ENCODE measurements around the gene C1QC. TPM values are rescaled to one million over a fixed set of nuclear protein-coding genes. Genes with fewer than 3 reads are reported as not detected.

The C1QC gene
- total and polyA plus RNA-seq, 8 donors: 5.5 to 138 (median 17.2) TPM

GRCh38 chr1:22636927-22637326, 6.5 kb upstream of the C1QC start:
- intact Hi-C loops (cut with DNase I): loop anchor here in 1 of 3 donors (10.0 kb wide), 1 partner anchor 102 kb away; no protein-coding TSS in a partner anchor
- peak overlapping the region in 1 of 4 donors; percentile 19 for H3K4me3 ChIP-seq

DNA sequence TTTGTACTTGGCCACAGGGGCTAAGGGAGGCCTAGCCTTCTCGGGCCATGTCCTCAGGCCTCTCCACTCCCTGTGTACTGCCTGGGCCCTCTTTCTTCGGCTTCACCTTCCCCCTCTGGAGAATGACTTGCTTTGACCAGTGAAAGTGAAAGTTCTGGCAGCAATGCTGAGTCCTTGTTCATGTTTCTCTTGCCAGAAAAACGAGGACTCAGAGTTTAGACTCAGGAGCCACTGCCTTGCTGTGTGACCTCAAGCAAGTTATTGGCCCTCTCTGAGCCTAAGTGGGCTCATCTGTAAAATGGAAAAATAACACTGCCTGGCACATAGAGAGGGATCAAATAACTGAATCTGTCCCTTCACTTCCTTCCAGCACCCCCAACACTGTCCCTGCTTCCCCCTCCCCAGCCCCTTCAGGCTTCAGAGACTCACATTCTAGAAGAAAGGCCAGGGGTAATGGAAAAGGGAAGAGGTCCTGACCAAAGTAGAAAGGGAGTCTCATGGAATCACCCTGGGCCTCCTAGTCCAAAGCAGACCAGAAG, 5.5 kb upstream of the C1QC start:
- TF ChIP-seq, protein P1, sequence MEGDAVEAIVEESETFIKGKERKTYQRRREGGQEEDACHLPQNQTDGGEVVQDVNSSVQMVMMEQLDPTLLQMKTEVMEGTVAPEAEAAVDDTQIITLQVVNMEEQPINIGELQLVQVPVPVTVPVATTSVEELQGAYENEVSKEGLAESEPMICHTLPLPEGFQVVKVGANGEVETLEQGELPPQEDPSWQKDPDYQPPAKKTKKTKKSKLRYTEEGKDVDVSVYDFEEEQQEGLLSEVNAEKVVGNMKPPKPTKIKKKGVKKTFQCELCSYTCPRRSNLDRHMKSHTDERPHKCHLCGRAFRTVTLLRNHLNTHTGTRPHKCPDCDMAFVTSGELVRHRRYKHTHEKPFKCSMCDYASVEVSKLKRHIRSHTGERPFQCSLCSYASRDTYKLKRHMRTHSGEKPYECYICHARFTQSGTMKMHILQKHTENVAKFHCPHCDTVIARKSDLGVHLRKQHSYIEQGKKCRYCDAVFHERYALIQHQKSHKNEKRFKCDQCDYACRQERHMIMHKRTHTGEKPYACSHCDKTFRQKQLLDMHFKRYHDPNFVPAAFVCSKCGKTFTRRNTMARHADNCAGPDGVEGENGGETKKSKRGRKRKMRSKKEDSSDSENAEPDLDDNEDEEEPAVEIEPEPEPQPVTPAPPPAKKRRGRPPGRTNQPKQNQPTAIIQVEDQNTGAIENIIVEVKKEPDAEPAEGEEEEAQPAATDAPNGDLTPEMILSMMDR (IDR thresholded peaks at IDR 0.05): no peak
- ATAC-seq: no peak
- DNase-seq: no peak
- 55 to 58% methylated on average over 3 of the region's 3 CpGs for WGBS, 2 donors
- Histone ChIP-seq H3K4me3 (peak overlapping the region in 1 of 4 donors; percentile 19), H3K36me3 (no peaks in the 10 kb centered on the region), H3K9me3 (no peaks in the 10 kb centered on the region), H3K27ac (no peak overlapping the region), H3K27me3 (no peaks in the 10 kb centered on the region), H3K4me1 (peaks cover 0 to 4% (median 0%) of the 10 kb centered on the region in 3 donors)
- intact Hi-C loops (cut with DNase I): loop anchor here in 1 of 3 donors (10.0 kb wide), 1 partner anchor 103 kb away; no protein-coding TSS in a partner anchor
- no peak for FAIRE-seq

More at GRCh38 chr1:22636927-22637326, 6.5 kb upstream of the C1QC start:
- Histone ChIP-seq H3K27me3 (no peaks in the 10 kb centered on the region), H3K4me1 (peaks cover 0 to 3% (median 0%) of the 10 kb centered on the region in 3 donors), H3K36me3 (no peaks in the 10 kb centered on the region), H3K27ac (no peak overlapping the region), H3K9me3 (no peaks in the 10 kb centered on the region)
- peak; percentile 37 to 68 (median 55) for ATAC-seq
- DNase-seq: peak in 2 of 6 donors; percentile 18 to 29
- WGBS, 2 donors: 17 to 22% methylated on average over 6 of the region's 6 CpGs
- no peak for FAIRE-seq
- TF ChIP-seq, protein P1 (IDR thresholded peaks at IDR 0.05): no peak

DNA sequence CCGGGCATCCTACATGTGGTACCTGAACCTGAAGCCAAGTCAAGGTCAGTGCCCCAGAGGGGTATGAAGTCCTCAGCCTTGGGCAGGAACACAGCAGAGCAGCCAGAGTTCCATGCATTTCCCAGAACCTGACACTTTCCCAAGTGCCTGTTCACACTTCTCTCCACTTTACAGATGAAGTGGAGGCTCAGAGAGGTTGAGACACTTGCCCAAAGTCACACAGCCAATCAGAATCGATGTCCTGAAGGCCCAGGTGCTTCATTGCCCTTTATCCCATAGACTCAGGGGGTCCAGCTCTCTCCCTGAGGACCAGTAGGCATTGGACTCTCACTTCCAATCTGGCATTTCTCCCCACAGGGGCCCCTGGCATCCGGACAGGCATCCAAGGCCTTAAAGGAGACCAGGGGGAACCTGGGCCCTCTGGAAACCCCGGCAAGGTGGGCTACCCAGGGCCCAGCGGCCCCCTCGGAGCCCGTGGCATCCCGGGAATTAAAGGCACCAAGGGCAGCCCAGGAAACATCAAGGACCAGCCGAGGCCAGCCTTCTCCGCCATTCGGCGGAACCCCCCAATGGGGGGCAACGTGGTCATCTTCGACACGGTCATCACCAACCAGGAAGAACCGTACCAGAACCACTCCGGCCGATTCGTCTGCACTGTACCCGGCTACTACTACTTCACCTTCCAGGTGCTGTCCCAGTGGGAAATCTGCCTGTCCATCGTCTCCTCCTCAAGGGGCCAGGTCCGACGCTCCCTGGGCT, 4.8 kb upstream of the C1QC start:
- intact Hi-C loops (cut with DNase I): loop anchor here in 1 of 3 donors (10.0 kb wide), 1 partner anchor 104 kb away; no protein-coding TSS in a partner anchor
- H3K36me3 ChIP-seq: no peaks in the 10 kb centered on the region
- H3K9me3 ChIP-seq: no peaks in the 10 kb centered on the region
- DNase-seq (no peak), ATAC-seq (no peak), FAIRE-seq (no peak)
- TF ChIP-seq, protein P1 (IDR thresholded peaks at IDR 0.05): no peak
- H3K27ac ChIP-seq: no peak overlapping the region
- no peaks in the 10 kb centered on the region for H3K27me3 ChIP-seq
- 83 to 84% methylated on average over 23 of the region's 23 CpGs for WGBS, 2 donors
- peaks cover 0 to 4% (median 0%) of the 10 kb centered on the region in 3 donors for H3K4me1 ChIP-seq
- H3K4me3 ChIP-seq: no peak overlapping the region

DNA sequence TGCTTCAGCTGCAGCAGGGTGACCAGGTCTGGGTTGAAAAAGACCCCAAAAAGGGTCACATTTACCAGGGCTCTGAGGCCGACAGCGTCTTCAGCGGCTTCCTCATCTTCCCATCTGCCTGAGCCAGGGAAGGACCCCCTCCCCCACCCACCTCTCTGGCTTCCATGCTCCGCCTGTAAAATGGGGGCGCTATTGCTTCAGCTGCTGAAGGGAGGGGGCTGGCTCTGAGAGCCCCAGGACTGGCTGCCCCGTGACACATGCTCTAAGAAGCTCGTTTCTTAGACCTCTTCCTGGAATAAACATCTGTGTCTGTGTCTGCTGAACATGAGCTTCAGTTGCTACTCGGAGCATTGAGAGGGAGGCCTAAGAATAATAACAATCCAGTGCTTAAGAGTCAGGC, 4.1 kb upstream of the C1QC start:
- no peaks in the 10 kb centered on the region for H3K27me3 ChIP-seq
- no peak overlapping the region for H3K27ac ChIP-seq
- ATAC-seq: no peak
- FAIRE-seq: no peak
- H3K36me3 ChIP-seq: no peaks in the 10 kb centered on the region
- intact Hi-C loops (cut with DNase I): loop anchor here in 1 of 3 donors (10.0 kb wide), 1 partner anchor 104 kb away; no protein-coding TSS in a partner anchor
- TF ChIP-seq, protein P1 (IDR thresholded peaks at IDR 0.05): no peak
- no peak overlapping the region for H3K4me3 ChIP-seq
- 72 to 81% methylated on average over 8 of the region's 8 CpGs for WGBS, 2 donors
- DNase-seq: no peak
- H3K4me1 ChIP-seq: peaks cover 0 to 4% (median 0%) of the 10 kb centered on the region in 3 donors
- no peaks in the 10 kb centered on the region for H3K9me3 ChIP-seq
